AG04450 (cell line): ENCODE measurements around the gene UACA. TPM values are rescaled to one million over a fixed set of nuclear protein-coding genes. Genes with fewer than 3 reads are reported as not detected.
"Not testable (repeated sequence)": the region's sequence is repeated elsewhere in the genome, so short reads cannot be mapped to it uniquely, and the experiment has no call there.

Source experiments
- CTCF ChIA-PET: fragments of 300-600, 350-600 bp; formaldehyde crosslinking; extraction: SDS; loops from one replicate; lab custom pipeline; 2022; ENCODE audit warnings: antibody characterized with exemption, inconsistent platforms; lab: Charles Lee
- POLR2A ChIA-PET: fragments of 350-600 bp; formaldehyde crosslinking; extraction: SDS; loops from one replicate; lab custom pipeline; 2021; ENCODE audit warnings: antibody characterized with exemption, inconsistent platforms; lab: Yijun Ruan, JAX
- DNase-seq: peaks from one replicate; pipeline ENCODE4 v3.0.0-alpha.2; 2011; ENCODE audit warnings: low read depth, low spot score
- H3K27ac ChIP-seq: one replicate; pipeline ENCODE4 v1.5.1; 2012; ENCODE audit warnings: low read depth, low read length, control low read depth
- H3K27me3 ChIP-seq: one replicate; pipeline ENCODE4 v1.6.0; 2012; ENCODE audit warnings: low read length; ENCODE audit not compliant: control insufficient read depth, insufficient read depth
- H3K4me3 ChIP-seq: 2 replicates; pipeline ENCODE4 v1.5.1; 2011; ENCODE audit warnings: mild to moderate bottlenecking, low read depth, low read length, control low read depth
- H3K9me3 ChIP-seq: 2 replicates; pipeline ENCODE4 v1.5.1; 2012; ENCODE audit warnings: low read length; ENCODE audit not compliant: control insufficient read depth, insufficient read depth
- polyA plus RNA-seq: library from polyadenylated mRNA; depleted of rRNA; stranded (reverse); fragments of >200 nt; gene quantifications from 2 replicates; pipeline ENCODE4 v1.2.3, GENCODE V29; 2011
- TF ChIP-seq, protein P1 (sequence below): IDR thresholded peaks from 2 replicates; pipeline ENCODE4 v1.5.1; 2011; ENCODE audit warnings: low read depth, low read length, control low read depth, inconsistent platforms

UACA gene
- polyA plus RNA-seq, 1 experiment = 134 TPM

GRCh38 chr15:70806992-70807712 is 43.8 kb upstream of the UACA start:
- TF ChIP-seq, protein P1, sequence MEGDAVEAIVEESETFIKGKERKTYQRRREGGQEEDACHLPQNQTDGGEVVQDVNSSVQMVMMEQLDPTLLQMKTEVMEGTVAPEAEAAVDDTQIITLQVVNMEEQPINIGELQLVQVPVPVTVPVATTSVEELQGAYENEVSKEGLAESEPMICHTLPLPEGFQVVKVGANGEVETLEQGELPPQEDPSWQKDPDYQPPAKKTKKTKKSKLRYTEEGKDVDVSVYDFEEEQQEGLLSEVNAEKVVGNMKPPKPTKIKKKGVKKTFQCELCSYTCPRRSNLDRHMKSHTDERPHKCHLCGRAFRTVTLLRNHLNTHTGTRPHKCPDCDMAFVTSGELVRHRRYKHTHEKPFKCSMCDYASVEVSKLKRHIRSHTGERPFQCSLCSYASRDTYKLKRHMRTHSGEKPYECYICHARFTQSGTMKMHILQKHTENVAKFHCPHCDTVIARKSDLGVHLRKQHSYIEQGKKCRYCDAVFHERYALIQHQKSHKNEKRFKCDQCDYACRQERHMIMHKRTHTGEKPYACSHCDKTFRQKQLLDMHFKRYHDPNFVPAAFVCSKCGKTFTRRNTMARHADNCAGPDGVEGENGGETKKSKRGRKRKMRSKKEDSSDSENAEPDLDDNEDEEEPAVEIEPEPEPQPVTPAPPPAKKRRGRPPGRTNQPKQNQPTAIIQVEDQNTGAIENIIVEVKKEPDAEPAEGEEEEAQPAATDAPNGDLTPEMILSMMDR = no peak
- no peaks in the 10 kb centered on the region for H3K9me3 ChIP-seq
- H3K27me3 ChIP-seq = no peaks in the 10 kb centered on the region
- no peak for DNase-seq
- no peak overlapping the region for H3K27ac ChIP-seq
- ChIA-PET POLR2A (no interaction called here), CTCF (interaction anchor here (0.9 to 2.4 kb wide), 2 partner anchors 47 to 127 kb away, joined by 3 to 6 read pairs; no protein-coding TSS in a partner anchor)
- no peak overlapping the region for H3K4me3 ChIP-seq

DNA sequence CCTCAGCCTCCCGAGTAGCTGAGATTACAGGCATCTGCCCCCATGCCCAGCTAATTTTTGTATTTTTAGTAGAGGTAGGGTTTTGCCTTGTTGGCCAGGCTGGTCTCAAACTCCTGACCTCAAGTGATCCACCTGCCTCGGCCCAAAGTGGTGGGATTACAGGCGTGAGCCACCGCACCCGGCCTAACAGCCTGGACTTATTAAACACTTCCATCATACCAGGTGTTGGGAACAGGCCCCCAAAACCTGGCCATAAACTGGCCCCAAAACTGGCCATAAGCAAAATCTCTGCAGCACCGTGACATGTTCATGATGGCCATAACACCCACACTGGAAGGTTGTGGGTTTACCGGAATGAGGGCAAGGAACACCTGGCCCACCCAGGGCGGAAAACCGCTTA is 41.0 kb upstream of the UACA start:
- H3K4me3 ChIP-seq, POLR2A ChIA-PET, DNase-seq, H3K27me3 ChIP-seq, H3K27ac ChIP-seq, H3K9me3 ChIP-seq, CTCF ChIA-PET: not testable (repeated sequence)

GRCh38 chr15:70802629-70803028 is 39.3 kb upstream of the UACA start:
- ChIA-PET CTCF (no interaction called here), POLR2A (no interaction called here)
- H3K27ac ChIP-seq = peak overlapping the region; percentile 65
- H3K4me3 ChIP-seq = no peak overlapping the region
- TF ChIP-seq, protein P1 = no peak
- no peaks in the 10 kb centered on the region for H3K27me3 ChIP-seq
- no peaks in the 10 kb centered on the region for H3K9me3 ChIP-seq
- no peak for DNase-seq

DNA sequence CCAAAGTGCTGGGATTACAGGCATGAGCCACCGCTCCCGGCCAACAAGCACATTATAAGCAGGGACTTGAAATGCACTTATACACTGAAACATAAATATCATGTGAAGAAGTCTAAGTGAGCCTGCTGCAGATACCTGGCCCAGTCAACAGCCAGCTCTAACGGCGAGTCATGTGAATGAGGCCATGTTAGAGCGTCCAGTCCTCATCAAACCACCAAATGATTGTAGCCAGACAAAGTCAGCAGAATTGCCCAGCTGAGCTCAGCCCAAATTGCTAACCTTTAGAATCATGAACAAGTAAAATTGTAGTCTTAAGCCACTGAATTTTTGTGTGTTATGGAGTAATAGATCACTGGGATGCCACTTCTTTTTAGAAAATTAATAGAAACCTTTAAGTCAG is 37.8 kb upstream of the UACA start:
- Histone ChIP-seq H3K27ac (peak overlapping the region; percentile 25), H3K27me3 (no peaks in the 10 kb centered on the region), H3K4me3 (no peak overlapping the region), H3K9me3 (no peaks in the 10 kb centered on the region; the same call in 1 of the 2 replicates)
- no peak for DNase-seq
- POLR2A ChIA-PET = interaction anchor here (1.8 to 2.1 kb wide), 2 partner anchors 11 to 99 kb away, joined by 7 to 8 read pairs; no protein-coding TSS in a partner anchor
- CTCF ChIA-PET = interaction anchor here (2.4 to 2.5 kb wide), 2 partner anchors 11 to 78 kb away, joined by 15 to 16 read pairs; no protein-coding TSS in a partner anchor
- TF ChIP-seq, protein P1 = no peak

- DNase-seq = peak; percentile 95
- TF ChIP-seq, protein P1 = no peak
- ChIA-PET POLR2A (interaction anchor here (0.6 to 2.5 kb wide), 15 partner anchors 9 to 1348 kb away, joined by 3 to 23 read pairs (median 4); partner anchors contain the start of genes LARP6 and UACA), CTCF (interaction anchor here (1.4 to 2.5 kb wide), 3 partner anchors 12 to 77 kb away, joined by 7 to 16 read pairs (median 15); no protein-coding TSS in a partner anchor)
- no peak overlapping the region for H3K4me3 ChIP-seq
- no peaks in the 10 kb centered on the region; the same call in 1 of the 2 replicates for H3K9me3 ChIP-seq
- peak overlapping the region; percentile 92 for H3K27ac ChIP-seq
- no peaks in the 10 kb centered on the region for H3K27me3 ChIP-seq
Observed at GRCh38 chr15:70799667-70800450, 36.5 kb upstream of the UACA start.
